IMR-90 (cell line): Measurements from ENCODE around the gene SLC35D1. TPM values are rescaled to one million over a fixed set of nuclear protein-coding genes. Genes with fewer than 3 reads are reported as not detected.

Experiments used
- ATAC-seq: fragments of 200-7000 bp; cut with Tn5 transposase; 2 replicates; pipeline ENCODE4 v1.9.1; 2020; ENCODE audit warnings: low read depth, mild to moderate bottlenecking, moderate library complexity
- BruUV-seq: library from RNA; stranded (reverse); fragments of 400-500 nt; replicated peaks from 2 replicates; lab custom pipeline; 2021; lab: Mats Ljungman, UMichigan
- CTCF ChIA-PET: fragments of 300-600 bp; formaldehyde crosslinking; extraction: SDS; loops from one replicate; lab custom pipeline; 2021; ENCODE audit warnings: antibody characterized with exemption; lab: Yijun Ruan, JAX
- POLR2A ChIA-PET: fragments of 300-600 bp; sonication (Branson Sonifier 250); formaldehyde crosslinking; loops from one replicate; lab custom pipeline; 2022; ENCODE audit warnings: antibody characterized with exemption; ENCODE audit not compliant: unreplicated experiment; lab: Charles Lee
- DNase-seq: peaks from one replicate; pipeline ENCODE4 v3.0.0; 2013
- H2AFZ ChIP-seq: replicated peaks from 2 replicates; pipeline ENCODE3; 2013; ENCODE audit warnings: low read length, mild to moderate bottlenecking; ENCODE audit not compliant: poor library complexity
- H2AK5ac ChIP-seq: 2 replicates; pipeline ENCODE4 v1.6.1; 2013; ENCODE audit warnings: low read depth, low read length, inconsistent platforms
- H2AK9ac ChIP-seq: replicated peaks from 2 replicates; pipeline ENCODE3; 2013; ENCODE audit warnings: mild to moderate bottlenecking, low read depth, low read length, moderate library complexity; ENCODE audit not compliant: poor library complexity
- H2BK120ac ChIP-seq: 2 replicates; pipeline ENCODE4 v1.6.1; 2013; ENCODE audit warnings: low read depth, low read length, inconsistent platforms
- H2BK15ac ChIP-seq: 3 replicates; pipeline ENCODE4 v1.6.1; 2013; ENCODE audit warnings: low read depth, low read length, inconsistent platforms
- H2BK20ac ChIP-seq: 2 replicates; pipeline ENCODE4 v1.6.1; 2013; ENCODE audit warnings: low read depth, mild to moderate bottlenecking, inconsistent platforms, low read length, moderate library complexity
- H2BK5ac ChIP-seq: 2 replicates; pipeline ENCODE4 v1.6.1; 2013; ENCODE audit warnings: mild to moderate bottlenecking, low read depth, low read length, inconsistent platforms; ENCODE audit not compliant: poor library complexity, severe bottlenecking
- H3K14ac ChIP-seq: replicated peaks from 2 replicates; pipeline ENCODE4 v1.6.1; 2013; ENCODE audit warnings: low read depth, low read length, inconsistent platforms
- H3K18ac ChIP-seq: 2 replicates; pipeline ENCODE4 v1.6.1; 2013; ENCODE audit warnings: low read depth, low read length, control low read depth
- H3K23ac ChIP-seq: 2 replicates; pipeline ENCODE4 v1.6.1; 2013; ENCODE audit warnings: low read depth, low read length, inconsistent platforms
- H3K27ac ChIP-seq: 2 replicates; pipeline ENCODE4 v1.5.1; 2013; ENCODE audit warnings: mild to moderate bottlenecking, control low read depth, low read length; ENCODE audit not compliant: insufficient read depth
- H3K27me3 ChIP-seq: 2 replicates; pipeline ENCODE4 v1.6.1; 2013; ENCODE audit warnings: low read length; ENCODE audit not compliant: control insufficient read depth, insufficient read depth
- H3K36me3 ChIP-seq: 2 replicates; pipeline ENCODE4 v1.6.1; 2013; ENCODE audit warnings: low read length, mixed read lengths; ENCODE audit not compliant: control insufficient read depth, insufficient read depth
- H3K4ac ChIP-seq: 2 replicates; pipeline ENCODE4 v1.6.1; 2013; ENCODE audit warnings: low read depth, low read length, inconsistent platforms
- H3K4me1 ChIP-seq: 2 replicates; pipeline ENCODE4 v1.6.1; 2013; ENCODE audit warnings: low read length, mixed read lengths; ENCODE audit not compliant: control insufficient read depth, insufficient read depth
- H3K4me2 ChIP-seq: 2 replicates; pipeline ENCODE4 v1.6.1; 2013; ENCODE audit warnings: low read depth, mild to moderate bottlenecking, control low read depth, low read length, moderate library complexity
- H3K4me3 ChIP-seq: 2 replicates; pipeline ENCODE4 v1.5.1; 2013; ENCODE audit warnings: low read depth, mild to moderate bottlenecking, control low read depth, low read length, moderate library complexity; ENCODE audit not compliant: insufficient read depth
- H3K56ac ChIP-seq: 2 replicates; pipeline ENCODE4 v1.6.1; 2013; ENCODE audit warnings: low read length, inconsistent platforms; ENCODE audit not compliant: insufficient read depth; ENCODE audit errors: extremely low read depth
- H3K79me1 ChIP-seq, 2 experiments: 2 replicates each; pipeline ENCODE4 v1.6.1; 2013; ENCODE audit warnings: low read length in 2 of 2, inconsistent platforms in 1 of 2, low read depth in 1 of 2
- H3K9ac ChIP-seq: 2 replicates; pipeline ENCODE4 v1.6.1; 2013; ENCODE audit warnings: low read depth, low read length, control low read depth
- H3K9me1 ChIP-seq: 2 replicates; pipeline ENCODE4 v1.6.1; 2013; ENCODE audit warnings: low read length, inconsistent platforms; ENCODE audit not compliant: insufficient read depth
- H3K9me3 ChIP-seq: 2 replicates; pipeline ENCODE4 v1.6.1; 2013; ENCODE audit warnings: low read length; ENCODE audit not compliant: control insufficient read depth, insufficient read depth
- H4K20me1 ChIP-seq: 2 replicates; pipeline ENCODE4 v1.6.1; 2013; ENCODE audit warnings: low read length, inconsistent platforms; ENCODE audit not compliant: insufficient read depth
- H4K5ac ChIP-seq: 2 replicates; pipeline ENCODE4 v1.6.1; 2013; ENCODE audit warnings: mild to moderate bottlenecking, low read depth, low read length, control low read depth
- H4K8ac ChIP-seq, 2 experiments: 2 replicates each; pipeline ENCODE4 v1.6.1; 2013; ENCODE audit warnings: low read depth in 2 of 2, low read length in 2 of 2, control low read depth in 1 of 2, inconsistent platforms in 1 of 2
- H4K91ac ChIP-seq: 2 replicates; pipeline ENCODE4 v1.6.1; 2013; ENCODE audit warnings: low read depth, low read length, inconsistent platforms; ENCODE audit not compliant: insufficient read depth
- MAZ ChIP-seq: IDR thresholded peaks from 2 replicates; pipeline ENCODE4 v1.6.1; 2012; ENCODE audit warnings: low read depth, mild to moderate bottlenecking, low read length, improper control_type of control experiment, moderate library complexity, borderline replicate concordance
- NFE2L2 ChIP-seq: fragments of 150-350 bp; IDR thresholded peaks from 2 replicates; pipeline ENCODE4 v1.6.1; 2016; ENCODE audit warnings: low read depth, mild to moderate bottlenecking, low read length
- POLR2A ChIP-seq: IDR thresholded peaks from 2 replicates; pipeline ENCODE4 v1.6.1; 2012; ENCODE audit warnings: mild to moderate bottlenecking, low read depth, low read length
- WGBS, 2 experiments: methylation state at CpG; one replicate each; pipeline versions ENCODE4 v1.1.5 to v1.1.7; 2013; ENCODE audit warnings: missing lambda C conversion rate in 2 of 2; ENCODE audit not compliant: insufficient read length in 1 of 2; ENCODE audit errors: extremely low coverage in 2 of 2; 5-methylcytosine and 5-hydroxymethylcytosine counted together
- dilution Hi-C: fragments of 300-500 bp; cut with HindIII; formaldehyde crosslinking; loops from one replicate; pipeline ENCODE4 v1.14.3; 2018; ENCODE audit warnings: low sequenced_read_pairs; ENCODE audit not compliant: unreplicated experiment
- in situ Hi-C: fragments of 300-500 bp; cut with MboI; formaldehyde crosslinking; loops from 3 replicates; pipeline ENCODE4 v1.14.3; 2019; ENCODE audit warnings: low sequenced_read_pairs, inconsistent platforms, mixed read lengths
- intact Hi-C: fragments of 100-400 bp; cut with micrococcal nuclease; formaldehyde crosslinking; loops from 2 replicates; pipeline ENCODE4 v1.10.0; 2022
- polyA plus RNA-seq, 3 experiments: library from polyadenylated mRNA; depleted of rRNA; stranded (reverse); fragments of >200 nt; gene quantifications; 2 replicates each; pipeline ENCODE4 v1.2.3, GENCODE V29; 2012; ENCODE audit warnings: low replicate concordance in 1 of 3
- total RNA-seq: library from RNA; depleted of rRNA; stranded (reverse); fragments of >200 nt; gene quantifications from 2 replicates; pipeline ENCODE4 v1.2.3, GENCODE V29; 2012

The SLC35D1 gene
- total and polyA plus RNA-seq, 2 of the 4 experiments (the other 2 are of a cell fraction): 7.2 to 16.3 TPM

GRCh38 chr1:67005068-67005467 is 48.9 kb downstream of the SLC35D1 start:
- no peak overlapping the region for H3K4me2 ChIP-seq
- H2AK9ac ChIP-seq: no peak overlapping the region
- H4K5ac ChIP-seq: no peak overlapping the region
- no peaks in the 10 kb centered on the region for H3K4me1 ChIP-seq
- intact Hi-C loops (no loop called here), in situ Hi-C loops (no loop called here), dilution Hi-C loops (no loop called here)
- H4K8ac ChIP-seq: no peak overlapping the region
- TF ChIP-seq POLR2A (no peak), NFE2L2 (no peak), MAZ (no peak)
- peaks cover 21% of the 10 kb centered on the region for H3K36me3 ChIP-seq
- no peak overlapping the region for H3K18ac ChIP-seq
- H2BK15ac ChIP-seq: no peak overlapping the region
- H3K9me3 ChIP-seq: 0 out of 2 replicates have a peak, but pooled peaks cover 1% of the 10 kb centered on the region
- H3K56ac ChIP-seq: no peak overlapping the region
- ChIA-PET POLR2A (no interaction called here), CTCF (interaction anchor here (1.7 kb wide), 1 partner anchor 145 kb away, joined by 8 read pairs; no protein-coding TSS in a partner anchor)
- no peak overlapping the region for H3K9ac ChIP-seq
- no peak overlapping the region for H2BK5ac ChIP-seq
- H3K4ac ChIP-seq: no peak overlapping the region
- no peak overlapping the region for H3K4me3 ChIP-seq
- H2AFZ ChIP-seq: no peak overlapping the region
- DNase-seq: no peak
- H3K27ac ChIP-seq: no peak overlapping the region
- no peaks in the 10 kb centered on the region for H3K27me3 ChIP-seq
- peaks cover 16 to 42% of the 10 kb centered on the region in 2 experiments for H3K79me1 ChIP-seq
- BruUV-seq: no TSS peak
- no peak overlapping the region for H2BK20ac ChIP-seq
- no peak overlapping the region for H3K14ac ChIP-seq
- H3K23ac ChIP-seq: no peak overlapping the region
- H4K91ac ChIP-seq: no peak overlapping the region
- H2BK120ac ChIP-seq: no peak overlapping the region
- ATAC-seq: no peak
- peaks cover 3% of the 10 kb centered on the region; the same call in 1 of the 2 replicates for H3K9me1 ChIP-seq
- no peak overlapping the region for H2AK5ac ChIP-seq
- whole genome bisulfite sequencing, 2 experiments: 100% methylated on average over 4 of the region's 8 CpGs; no CpG with 5 or more reads in 1 of the 2 experiments
- no peaks in the 10 kb centered on the region for H4K20me1 ChIP-seq
